GM06990 (cell line): Measurements from ENCODE around the gene DNAH8.

Experiments used
- DNase-seq: peaks from one replicate; pipeline ENCODE4 v3.0.0-alpha.2; 2011; ENCODE audit not compliant: insufficient read length; ENCODE audit errors: extremely low read depth
- H3K27me3 ChIP-seq: replicated peaks from 2 replicates; pipeline ENCODE4 v1.6.0; 2011; ENCODE audit warnings: low read length; ENCODE audit not compliant: control insufficient read depth, insufficient read depth
- H3K36me3 ChIP-seq: 2 replicates; pipeline ENCODE4 v1.5.1; 2011; ENCODE audit warnings: low read length; ENCODE audit not compliant: control insufficient read depth, insufficient read depth
- H3K4me3 ChIP-seq: replicated peaks from 2 replicates; pipeline ENCODE4 v1.5.1; 2011; ENCODE audit warnings: low read depth, mild to moderate bottlenecking, control low read depth, low read length
- TF ChIP-seq, protein P1 (sequence below): IDR thresholded peaks from 2 replicates; pipeline ENCODE4 v1.5.1; 2011; ENCODE audit warnings: low read length, control low read depth, mild to moderate bottlenecking, inconsistent platforms; ENCODE audit not compliant: insufficient read depth, poor library complexity, severe bottlenecking

The DNAH8 gene

GRCh38 chr6:39079197-39080125 lies 364.4 kb downstream of the DNAH8 start:
- no peaks in the 10 kb centered on the region; the same call in 1 of the 2 replicates for H3K27me3 ChIP-seq
- H3K36me3 ChIP-seq: no peaks in the 10 kb centered on the region
- no peak for DNase-seq
- H3K4me3 ChIP-seq: no peak overlapping the region
- TF ChIP-seq, protein P1, sequence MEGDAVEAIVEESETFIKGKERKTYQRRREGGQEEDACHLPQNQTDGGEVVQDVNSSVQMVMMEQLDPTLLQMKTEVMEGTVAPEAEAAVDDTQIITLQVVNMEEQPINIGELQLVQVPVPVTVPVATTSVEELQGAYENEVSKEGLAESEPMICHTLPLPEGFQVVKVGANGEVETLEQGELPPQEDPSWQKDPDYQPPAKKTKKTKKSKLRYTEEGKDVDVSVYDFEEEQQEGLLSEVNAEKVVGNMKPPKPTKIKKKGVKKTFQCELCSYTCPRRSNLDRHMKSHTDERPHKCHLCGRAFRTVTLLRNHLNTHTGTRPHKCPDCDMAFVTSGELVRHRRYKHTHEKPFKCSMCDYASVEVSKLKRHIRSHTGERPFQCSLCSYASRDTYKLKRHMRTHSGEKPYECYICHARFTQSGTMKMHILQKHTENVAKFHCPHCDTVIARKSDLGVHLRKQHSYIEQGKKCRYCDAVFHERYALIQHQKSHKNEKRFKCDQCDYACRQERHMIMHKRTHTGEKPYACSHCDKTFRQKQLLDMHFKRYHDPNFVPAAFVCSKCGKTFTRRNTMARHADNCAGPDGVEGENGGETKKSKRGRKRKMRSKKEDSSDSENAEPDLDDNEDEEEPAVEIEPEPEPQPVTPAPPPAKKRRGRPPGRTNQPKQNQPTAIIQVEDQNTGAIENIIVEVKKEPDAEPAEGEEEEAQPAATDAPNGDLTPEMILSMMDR: no peak
